Osteoblast (primary cell): ENCODE results near the gene HSPB7. TPM values are rescaled to one million over a fixed set of nuclear protein-coding genes. Genes with fewer than 3 reads are reported as not detected.
"Not testable (repeated sequence)": the region's sequence is repeated elsewhere in the genome, so short reads cannot be mapped to it uniquely, and the experiment has no call there.

Experiments used
- DNase-seq: peaks from one replicate; pipeline ENCODE4 v3.0.0; 2011; ENCODE audit warnings: low spot score, mixed read lengths; ENCODE audit not compliant: insufficient read length; ENCODE audit errors: missing footprints
- H2AFZ ChIP-seq: 2 replicates; pipeline ENCODE4 v1.6.0; 2011; ENCODE audit warnings: mild to moderate bottlenecking, low read length
- H3K27ac ChIP-seq: 2 replicates; pipeline ENCODE4 v1.5.1; 2011; ENCODE audit warnings: mild to moderate bottlenecking, low read depth, low read length, moderate library complexity
- H3K27me3 ChIP-seq: 2 replicates; pipeline ENCODE4 v1.6.0; 2012; ENCODE audit warnings: mild to moderate bottlenecking, control low read depth, inconsistent platforms, low read length, moderate library complexity; ENCODE audit not compliant: insufficient read depth
- H3K36me3 ChIP-seq: 2 replicates; pipeline ENCODE4 v1.5.1; 2011; ENCODE audit warnings: mild to moderate bottlenecking, low read length, control low read depth, moderate library complexity; ENCODE audit not compliant: insufficient read depth
- H3K4me1 ChIP-seq: 2 replicates; pipeline ENCODE4 v1.5.1; 2011; ENCODE audit warnings: mild to moderate bottlenecking, low read length, control low read depth, moderate library complexity; ENCODE audit not compliant: insufficient read depth
- H3K4me2 ChIP-seq: 2 replicates; pipeline ENCODE4 v1.6.0; 2011; ENCODE audit warnings: mild to moderate bottlenecking, low read length; ENCODE audit not compliant: insufficient read depth
- H3K4me3 ChIP-seq: fragments of 200-600 bp; sonication (generic); 3 replicates; pipeline ENCODE4 v1.5.1; 2012; ENCODE audit warnings: mild to moderate bottlenecking, low read length, inconsistent platforms; ENCODE audit not compliant: insufficient read depth
- H3K79me2 ChIP-seq: 2 replicates; pipeline ENCODE4 v1.6.0; 2012; ENCODE audit warnings: mild to moderate bottlenecking, low read length, control low read depth, inconsistent platforms; ENCODE audit not compliant: insufficient read depth
- H3K9me3 ChIP-seq: 2 replicates; pipeline ENCODE4 v1.5.1; 2011; ENCODE audit warnings: low read depth, low read length, control low read depth
- H4K20me1 ChIP-seq: 2 replicates; pipeline ENCODE4 v1.6.0; 2012; ENCODE audit warnings: mild to moderate bottlenecking, low read length, control low read depth; ENCODE audit not compliant: insufficient read depth
- CTCF ChIP-seq: IDR thresholded peaks from 2 replicates; pipeline ENCODE4 v1.5.1; 2011; ENCODE audit warnings: mild to moderate bottlenecking, low read depth, low read length, moderate library complexity; ENCODE audit errors: extremely low read depth
- total RNA-seq: library from RNA; depleted of rRNA; stranded (reverse); fragments of >200 nt; gene quantifications from 2 replicates; pipeline ENCODE4 v1.2.3, GENCODE V29; 2012

Gene HSPB7
- total RNA-seq, 1 donor: 6.9 TPM

GRCh38 chr1:16043950-16044349 lies 26.1 kb upstream of the HSPB7 start:
- peak; percentile 73 for DNase-seq
- Histone ChIP-seq H3K27ac (no peak overlapping the region), H3K36me3 (no peaks in the 10 kb centered on the region), H3K9me3 (no peaks in the 10 kb centered on the region), H3K4me1 (peaks cover 3% of the 10 kb centered on the region), H3K27me3 (no peaks in the 10 kb centered on the region), H2AFZ (no peak overlapping the region), H3K4me2 (no peak overlapping the region), H3K4me3 (no peak overlapping the region), H4K20me1 (no peaks in the 10 kb centered on the region), H3K79me2 (no peaks in the 10 kb centered on the region)
- no peak for TF ChIP-seq CTCF

- Histone ChIP-seq H2AFZ (no peak within 1 kb of the TSS), H3K36me3 (no peaks in the 10 kb centered on the region), H3K27me3 (no peaks in the 10 kb centered on the region), H3K79me2 (no peaks in the 10 kb centered on the region), H3K27ac (no peak within 1 kb of the TSS), H3K9me3 (no peaks in the 10 kb centered on the region), H4K20me1 (no peaks in the 10 kb centered on the region), H3K4me1 (no peaks in the 10 kb centered on the region), H3K4me3 (no peak within 1 kb of the TSS), H3K4me2 (no peak within 1 kb of the TSS)
- no peak for TF ChIP-seq CTCF
- DNase-seq: no peak
Measured at GRCh38 chr1:16043521-16043920, 25.7 kb upstream of the HSPB7 start, which contains the start of gene CLCNKB. TSS of gene CLCNKB (plus strand) at chr1:16043782. CDS start at chr1:16044493, 711 bp downstream.

GRCh38 chr1:16042654-16043053 lies 24.8 kb upstream of the HSPB7 start:
- H3K4me2 ChIP-seq, H4K20me1 ChIP-seq, H3K36me3 ChIP-seq, DNase-seq, H3K4me3 ChIP-seq, H3K27me3 ChIP-seq, H3K27ac ChIP-seq, H3K79me2 ChIP-seq, H3K9me3 ChIP-seq, H2AFZ ChIP-seq, H3K4me1 ChIP-seq: not testable (repeated sequence)

- Histone ChIP-seq H3K36me3 (no peaks in the 10 kb centered on the region), H3K79me2 (no peaks in the 10 kb centered on the region), H2AFZ (no peak overlapping the region), H3K27ac (no peak overlapping the region), H3K4me1 (no peaks in the 10 kb centered on the region), H3K4me2 (no peak overlapping the region), H3K27me3 (no peaks in the 10 kb centered on the region), H3K9me3 (no peaks in the 10 kb centered on the region), H3K4me3 (no peak overlapping the region), H4K20me1 (no peaks in the 10 kb centered on the region)
- DNase-seq: peak; percentile 87
- TF ChIP-seq CTCF: no peak
Measured at GRCh38 chr1:16042096-16042495, 24.3 kb upstream of the HSPB7 start.

- no peak overlapping the region for H2AFZ ChIP-seq
- no peak overlapping the region for H3K4me3 ChIP-seq
- no peak for TF ChIP-seq CTCF
- H3K79me2 ChIP-seq: no peaks in the 10 kb centered on the region
- DNase-seq: peak; percentile 62
- H3K36me3 ChIP-seq: no peaks in the 10 kb centered on the region
- no peaks in the 10 kb centered on the region for H3K27me3 ChIP-seq
- H3K4me2 ChIP-seq: no peak overlapping the region
- no peaks in the 10 kb centered on the region for H3K4me1 ChIP-seq
- H4K20me1 ChIP-seq: no peaks in the 10 kb centered on the region
- no peaks in the 10 kb centered on the region for H3K9me3 ChIP-seq
- H3K27ac ChIP-seq: no peak overlapping the region
Measured at GRCh38 chr1:16041200-16041599, 23.4 kb upstream of the HSPB7 start.

GRCh38 chr1:16039871-16040270 lies 22.0 kb upstream of the HSPB7 start:
- DNase-seq: peak; percentile 50
- not testable (repeated sequence) for H3K4me2 ChIP-seq, H3K36me3 ChIP-seq, H3K79me2 ChIP-seq, H3K4me1 ChIP-seq, H3K4me3 ChIP-seq, H3K9me3 ChIP-seq, H3K27ac ChIP-seq, H4K20me1 ChIP-seq, H2AFZ ChIP-seq, H3K27me3 ChIP-seq
